ENCODE results near the gene ARHGEF11. TPM values are rescaled to one million over a fixed set of nuclear protein-coding genes. Genes with fewer than 3 reads are reported as not detected.
A peak's percentile ranks its signal among the peaks of the same experiment; 100 is the strongest.

Gene ARHGEF11
- total RNA-seq, 1 donor from 2014 or later = 43.5 TPM

GRCh38 chr1:157047062-157047410 is 1.5 kb upstream of the ARHGEF11 start:
- no peak for DNase-seq (ENCODE audit: low spot score in 2 of 2)
- Histone ChIP-seq H3K27ac (no peak overlapping the region), H3K4me3 (no peak overlapping the region), H3K4me1 (peaks cover 17 to 28% of the 10 kb centered on the region in 2 donors), H3K9me3 (no peaks in the 10 kb centered on the region), H3K27me3 (no peaks in the 10 kb centered on the region), H3K36me3 (no peaks in the 10 kb centered on the region)
- TF ChIP-seq CTCF (IDR thresholded peaks at IDR 0.05) = no peak
- intact Hi-C loops (cut with DNase I) = no loop called here

- H3K4me3 ChIP-seq = peak overlapping the region; percentile 90 to 97
- H3K27ac ChIP-seq = no peak overlapping the region
- intact Hi-C loops (cut with DNase I) = loop anchor here (2.0 kb wide), 1 partner anchor 94 kb away; the partner anchor contains the start of gene ETV3
- peaks cover 17 to 31% of the 10 kb centered on the region in 2 donors for H3K4me1 ChIP-seq
- DNase-seq (ENCODE audit: low spot score in 2 of 2) = no peak
- no peaks in the 10 kb centered on the region for H3K36me3 ChIP-seq
- H3K27me3 ChIP-seq = no peaks in the 10 kb centered on the region
- TF ChIP-seq CTCF (IDR thresholded peaks at IDR 0.05) = no peak
- no peaks in the 10 kb centered on the region for H3K9me3 ChIP-seq
These were observed 1.2 kb downstream of the ARHGEF11 start for GRCh38 chr1:157044326-157044725.

GRCh38 chr1:157043685-157044084 is 1.9 kb downstream of the ARHGEF11 start:
- intact Hi-C loops (cut with DNase I) = loop anchor here (2.0 kb wide), 1 partner anchor 95 kb away; the partner anchor contains the start of gene ETV3
- Histone ChIP-seq H3K4me1 (peaks cover 17 to 31% of the 10 kb centered on the region in 2 donors), H3K9me3 (no peaks in the 10 kb centered on the region), H3K36me3 (no peaks in the 10 kb centered on the region), H3K4me3 (peak overlapping the region; percentile 90 to 97), H3K27ac (no peak overlapping the region), H3K27me3 (no peaks in the 10 kb centered on the region)
- no peak for DNase-seq (ENCODE audit: low spot score in 2 of 2)
- no peak for TF ChIP-seq CTCF (IDR thresholded peaks at IDR 0.05)

GRCh38 chr1:157042846-157043245 is 2.7 kb downstream of the ARHGEF11 start:
- TF ChIP-seq CTCF (IDR thresholded peaks at IDR 0.05) = no peak

GRCh38 chr1:157040802-157041201 is 4.7 kb downstream of the ARHGEF11 start:
- Histone ChIP-seq H3K27me3 (no peaks in the 10 kb centered on the region), H3K9me3 (no peaks in the 10 kb centered on the region), H3K4me1 (peaks cover 17 to 31% of the 10 kb centered on the region in 2 donors), H3K36me3 (no peaks in the 10 kb centered on the region), H3K27ac (no peak overlapping the region), H3K4me3 (no peak overlapping the region)
- DNase-seq (ENCODE audit: low spot score in 2 of 2) = no peak
- TF ChIP-seq CTCF (IDR thresholded peaks at IDR 0.05) = no peak
- intact Hi-C loops (cut with DNase I) = no loop called here

More at GRCh38 chr1:157042846-157043245, 2.7 kb downstream of the ARHGEF11 start:
- Histone ChIP-seq H3K27me3 (no peaks in the 10 kb centered on the region), H3K4me1 (peaks cover 17 to 31% of the 10 kb centered on the region in 2 donors), H3K27ac (no peak overlapping the region), H3K36me3 (no peaks in the 10 kb centered on the region), H3K4me3 (peak overlapping the region; percentile 90 to 97), H3K9me3 (no peaks in the 10 kb centered on the region)
- intact Hi-C loops (cut with DNase I) = no loop called here
- no peak for DNase-seq (ENCODE audit: low spot score in 2 of 2)

GRCh38 chr1:157035121-157035520 is 10.4 kb downstream of the ARHGEF11 start:
- no peak for TF ChIP-seq CTCF (IDR thresholded peaks at IDR 0.05)
- Histone ChIP-seq H3K27me3 (no peaks in the 10 kb centered on the region), H3K9me3 (no peaks in the 10 kb centered on the region), H3K4me1 (peaks cover 0 to 2% of the 10 kb centered on the region in 2 donors), H3K27ac (no peak overlapping the region), H3K36me3 (no peaks in the 10 kb centered on the region), H3K4me3 (no peak overlapping the region)
- DNase-seq (ENCODE audit: low spot score in 2 of 2) = no peak
- intact Hi-C loops (cut with DNase I) = no loop called here

Data from ascending aorta (tissue), 2 donors.